Fibroblast of skin of right quadriceps (primary cell): ENCODE results near the gene TEX11.

Experiments used
- DNase-seq: peaks from one replicate; pipeline ENCODE4 v3.0.0-alpha.2; 2013

The TEX11 gene

GRCh38 chrX:70488856-70489255 lies 419.7 kb downstream of the TEX11 start:
- no peak for DNase-seq

GRCh38 chrX:70485466-70485865 lies 423.0 kb downstream of the TEX11 start:
- no peak for DNase-seq

- DNase-seq, result no peak
Observed at GRCh38 chrX:70482300-70482699, 426.2 kb downstream of the TEX11 start.

- DNase-seq, result no peak
Observed at GRCh38 chrX:70481471-70482270, 426.8 kb downstream of the TEX11 start.

GRCh38 chrX:70480660-70481018 lies 427.9 kb downstream of the TEX11 start:
- DNase-seq, result no peak

GRCh38 chrX:70479922-70480659 lies 428.4 kb downstream of the TEX11 start:
- DNase-seq, result no peak

- DNase-seq, result peak; percentile 74
Observed at GRCh38 chrX:70479247-70479921, 429.1 kb downstream of the TEX11 start.
